ENCODE measurements around the gene TMEM179B.
"Not testable (repeated sequence)": the region's sequence is repeated elsewhere in the genome, so short reads cannot be mapped to it uniquely, and the experiment has no call there.

TMEM179B gene

GRCh38 chr11:62791501-62792201 is 4.4 kb downstream of the TMEM179B start, which contains the start of gene TMEM223:
TMEM223 (minus strand) TSS chr11:62792006; CDS start chr11:62791994, 12 bp downstream.
- DNase-seq: peak; percentile 35

GRCh38 chr11:62792202-62792575 is 5.0 kb downstream of the TMEM179B start:
- DNase-seq: no peak

- no peak for DNase-seq
Observed at GRCh38 chr11:62794201-62794775, 7.1 kb downstream of the TMEM179B start.

GRCh38 chr11:62796281-62796680 is 9.1 kb downstream of the TMEM179B start:
- no peak for DNase-seq

GRCh38 chr11:62799486-62799885 is 12.3 kb downstream of the TMEM179B start:
- no peak for DNase-seq

- DNase-seq: no peak
Observed at GRCh38 chr11:62801071-62801470, 13.9 kb downstream of the TMEM179B start.

GRCh38 chr11:62804310-62805075 is 17.3 kb downstream of the TMEM179B start:
- DNase-seq: no peak

GRCh38 chr11:62805076-62805892 is 18.1 kb downstream of the TMEM179B start, which contains the start of gene NXF1:
NXF1 (minus strand) TSS chr11:62805440; CDS start chr11:62805356, 84 bp downstream.
- peak; percentile 70 for DNase-seq

GRCh38 chr11:62805961-62806441 is 18.8 kb downstream of the TMEM179B start:
- no peak for DNase-seq

- no peak for DNase-seq
Observed at GRCh38 chr11:62806611-62807121, 19.5 kb downstream of the TMEM179B start.

- DNase-seq: no peak
Observed at GRCh38 chr11:62810748-62811147, 23.5 kb downstream of the TMEM179B start.

- DNase-seq: no peak
Observed at GRCh38 chr11:62811659-62812058, 24.5 kb downstream of the TMEM179B start.

GRCh38 chr11:62816557-62816956 is 29.4 kb downstream of the TMEM179B start:
- no peak for DNase-seq

GRCh38 chr11:62817129-62817528 is 29.9 kb downstream of the TMEM179B start:
- no peak for DNase-seq

- DNase-seq: no peak
Observed at GRCh38 chr11:62823677-62824076, 36.5 kb downstream of the TMEM179B start.

- not testable (repeated sequence) for DNase-seq
Observed at GRCh38 chr11:62828130-62828529, 40.9 kb downstream of the TMEM179B start.

- DNase-seq: no peak
Observed at GRCh38 chr11:62830904-62831519, 43.8 kb downstream of the TMEM179B start.

GRCh38 chr11:62831520-62832335 is 44.5 kb downstream of the TMEM179B start, which contains the start of gene STX5:
STX5 (minus strand) TSS chr11:62832051; CDS start chr11:62831243, 808 bp downstream.
- peak; percentile 91 for DNase-seq

GRCh38 chr11:62832336-62833234 is 45.4 kb downstream of the TMEM179B start, which contains the start of gene TEX54:
TEX54 (minus strand) TSS chr11:62832841.
- DNase-seq: no peak

- no peak for DNase-seq
Observed at GRCh38 chr11:62835336-62835735, 48.1 kb downstream of the TMEM179B start.
